ENCODE results near the gene HERC2.

GRCh38 chr15:28084547-28084946, 237.4 kb downstream of the HERC2 start:
- TF ChIP-seq REST (IDR thresholded peaks at IDR 0.05; ENCODE audit: insufficient read depth in 1 of 2, low read depth in 2 of 2, low read length in 2 of 2) (no peak), POLR2AphosphoS5 (IDR thresholded peaks at IDR 0.05; ENCODE audit: low read depth, low read length) (no peak)

Data from PFSK-1 (cell line).